Skin of body (tissue), 2 donors: ENCODE results near the gene GCN1. TPM values are rescaled to one million over a fixed set of nuclear protein-coding genes. Genes with fewer than 3 reads are reported as not detected.

Experiments used
- DNase-seq: peaks from one replicate; lab custom pipeline; 2025; lab: John Stamatoyannopoulos, UW
- total RNA-seq: library from RNA; depleted of rRNA; stranded (reverse); fragments of >200 nt; gene quantifications from one replicate; pipeline ENCODE4 v1.2.3, GENCODE V29; 2014

The GCN1 gene
- total RNA-seq, 1 donor from 2014 or later: 113 TPM

GRCh38 chr12:120230326-120230973 lies 35.9 kb upstream of the GCN1 start:
- peak; percentile 68 for DNase-seq

- peak; percentile 20 for DNase-seq
These were observed 35.2 kb upstream of the GCN1 start for GRCh38 chr12:120229487-120230325.

GRCh38 chr12:120229071-120229486 lies 34.6 kb upstream of the GCN1 start:
- DNase-seq: no peak

GRCh38 chr12:120228291-120229070 lies 34.0 kb upstream of the GCN1 start:
- peak; percentile 79 for DNase-seq

GRCh38 chr12:120228041-120228290 lies 33.5 kb upstream of the GCN1 start:
- no peak for DNase-seq

- DNase-seq: no peak
These were observed 32.9 kb upstream of the GCN1 start for GRCh38 chr12:120227233-120228040.

- no peak for DNase-seq
These were observed 31.5 kb upstream of the GCN1 start for GRCh38 chr12:120225852-120226640.

- no peak for DNase-seq
These were observed 30.7 kb upstream of the GCN1 start for GRCh38 chr12:120225200-120225558.

GRCh38 chr12:120224304-120225199 lies 30.0 kb upstream of the GCN1 start:
- no peak for DNase-seq

GRCh38 chr12:120223458-120224303 lies 29.2 kb upstream of the GCN1 start:
- DNase-seq: no peak

GRCh38 chr12:120222288-120222832 lies 27.8 kb upstream of the GCN1 start:
- no peak for DNase-seq

GRCh38 chr12:120221576-120221900 lies 27.0 kb upstream of the GCN1 start:
- DNase-seq: no peak

GRCh38 chr12:120220838-120221575 lies 26.5 kb upstream of the GCN1 start:
- no peak for DNase-seq

- no peak for DNase-seq
These were observed 24.4 kb upstream of the GCN1 start for GRCh38 chr12:120218680-120219606.

GRCh38 chr12:120216742-120217605 lies 22.5 kb upstream of the GCN1 start:
- DNase-seq: no peak
